ENCODE measurements around the gene CAPZB.

- no peak for TF ChIP-seq GATA2 (IDR thresholded peaks at IDR 0.05; ENCODE audit: low read depth, low read length)
- no peak for TF ChIP-seq GATA3 (IDR thresholded peaks at IDR 0.05; ENCODE audit: low read depth, low read length)
Measured at GRCh38 chr1:19329611-19330010, 155.7 kb downstream of the CAPZB start.
